ENCODE measurements around the gene DAG1.

GRCh38 chr3:49529567-49529966 is 59.5 kb downstream of the DAG1 start:
- TF ChIP-seq POLR2A (IDR thresholded peaks at IDR 0.05) (no peak), CTCF (IDR thresholded peaks at IDR 0.05) (no peak)
